Measurements from ENCODE around the gene POU6F1. TPM values are rescaled to one million over a fixed set of nuclear protein-coding genes. Genes with fewer than 3 reads are reported as not detected.

Gene POU6F1
- total and polyA plus RNA-seq, 9 of the 15 experiments (the other 6 are each of a cell fraction or from before 2014, with no cell fraction given) = 0.14 to 3.3 (median 1.1) TPM

GRCh38 chr12:51218607-51219161, 822 bp upstream of the POU6F1 start (continued):
- TF ChIP-seq ZFP91 (CRISPR knock-in tag; IDR thresholded peaks at IDR 0.05) (no peak), RCOR1 (IDR thresholded peaks at IDR 0.05; ENCODE audit: borderline replicate concordance in 1 of 2, low read depth in 2 of 2, low read length in 2 of 2) (no peak), CTBP1 (IDR thresholded peaks at IDR 0.05; ENCODE audit: borderline replicate concordance) (peak; percentile 48; the same call in 1 of the 2 replicates), FOS (IDR thresholded peaks at IDR 0.05; ENCODE audit: extremely low read depth, insufficient read length) (no peak), ZNF224 (CRISPR knock-in tag; IDR thresholded peaks at IDR 0.05) (no peak), ILK (tag; IDR thresholded peaks at IDR 0.05; ENCODE audit: borderline replicate concordance, low read depth) (no peak), ZBTB11 (CRISPR knock-in tag; IDR thresholded peaks at IDR 0.05) (0 out of 6 replicates have a peak, but pooled peaks of 1 of the 3 experiments have one; percentile 37), ZNF395 (CRISPR knock-in tag; IDR thresholded peaks at IDR 0.05) (no peak; the same call in 1 of the 2 replicates), ZNF699 (CRISPR knock-in tag; IDR thresholded peaks at IDR 0.05; ENCODE audit: insufficient replicate concordance) (no peak), MCM5 (IDR thresholded peaks at IDR 0.05; ENCODE audit: low read depth) (no peak), ZNF592 (IDR thresholded peaks at IDR 0.05) (peak; percentile 73), ZNF668 (CRISPR knock-in tag; IDR thresholded peaks at IDR 0.05) (no peak), KHSRP (IDR thresholded peaks at IDR 0.05) (no peak), TSC22D4 (tag; IDR thresholded peaks at IDR 0.05) (no peak), JUNB (CRISPR knock-in tag; conservative IDR thresholded peaks at IDR 0.05) (no peak), EZH2 (IDR thresholded peaks at IDR 0.05; ENCODE audit: borderline replicate concordance, low read depth, low read length) (no peak)

Measured in K562 (cell line).